Testis (tissue), 5 donors: Measurements from ENCODE around the gene GPATCH11. TPM values are rescaled to one million over a fixed set of nuclear protein-coding genes. Genes with fewer than 3 reads are reported as not detected.
A peak's percentile ranks its signal among the peaks of the same experiment; 100 is the strongest.

Experiments used
- DNase-seq: peaks from one replicate; pipeline ENCODE4 v3.0.0-alpha.2; 2019
- H3K27ac ChIP-seq, 2 donors: fragments of 200-600 bp; sonication (generic); one replicate each; pipeline ENCODE4 v1.5.1; 2019
- H3K27me3 ChIP-seq: fragments of 200-600 bp; sonication (generic); one replicate; pipeline ENCODE4 v1.5.1; 2019
- H3K36me3 ChIP-seq: fragments of 200-600 bp; sonication (generic); one replicate; pipeline ENCODE4 v1.5.1; 2017; ENCODE audit warnings: low read depth; ENCODE audit errors: missing control alignments
- H3K4me1 ChIP-seq: fragments of 200-600 bp; sonication (generic); one replicate; pipeline ENCODE4 v1.5.1; 2019
- H3K4me3 ChIP-seq, 2 donors: fragments of 200-600 bp; sonication (generic); one replicate each; pipeline ENCODE4 v1.5.1; 2017 to 2019
- H3K9me3 ChIP-seq: fragments of 200-600 bp; sonication (generic); one replicate; pipeline ENCODE4 v1.5.1; 2017
- CTCF ChIP-seq, 3 experiments: fragments of 450-650 bp in 2 of 3; fragments of 200-600 bp in 1 of 3; sonication (generic) in 1 of 3; IDR thresholded peaks; one replicate each; pipeline ENCODE4 v1.5.1; 2016 to 2019; ENCODE audit warnings: antibody characterized with exemption in 3 of 3, mild to moderate bottlenecking in 2 of 3, moderate library complexity in 1 of 3
- POLR2A ChIP-seq: fragments of 450-650 bp; IDR thresholded peaks from one replicate; pipeline ENCODE4 v1.6.1; 2017; ENCODE audit warnings: antibody characterized with exemption, mild to moderate bottlenecking, moderate library complexity
- WGBS, 2 donors: methylation state at CpG; one replicate each; pipeline ENCODE4 v1.1.5; 2018; 5-methylcytosine and 5-hydroxymethylcytosine counted together
- intact Hi-C: fragments of 100-400 bp; cut with DNase I; formaldehyde crosslinking; loops from one replicate; pipeline ENCODE4 v1.15.1; 2023; ENCODE audit warnings: low total_unique reads
- long read RNA-seq, 2 donors: transcript quantifications; one replicate each; lab custom pipeline, GENCODE V29; 2026
- polyA plus RNA-seq: library from polyadenylated mRNA; stranded (reverse); fragments of 350-450 nt; fragmentation: Illumina TruSeq; extraction: RNeasy Lipid Tissue Mini Kit (QIAGEN cat#74804); gene quantifications from one replicate; pipeline ENCODE4 v1.2.3, GENCODE V29; 2014; ENCODE audit warnings: low read depth, low replicate concordance; ENCODE audit not compliant: insufficient read depth
- total RNA-seq, 2 donors: library from RNA; depleted of rRNA; stranded (reverse); fragments of >200 nt; gene quantifications; one replicate each; pipeline ENCODE4 v1.2.3, GENCODE V29; 2016

Gene GPATCH11
- total RNA-seq (10 to 100 TPM; 16.6 to 21.6 TPM), polyA plus RNA-seq (13.5 TPM)
- long read RNA-seq, donor 1, result 0 reads
- long read RNA-seq, donor 2, partial matches to known transcripts, result 0 of 1 reads
- long read RNA-seq, donor 2, other reads (novel, unspliced or antisense), result 0 of 1 reads

GRCh38 chr2:37083873-37084794 is at the start of gene GPATCH11, which contains the start of gene HEATR5B:
TSS of gene GPATCH11 (plus strand) at chr2:37084518. CDS start at chr2:37088382, 3,864 bp downstream.
TSS of gene HEATR5B (minus strand) at chr2:37084372. CDS start at chr2:37083414, 958 bp downstream.
- TF ChIP-seq CTCF (IDR thresholded peaks at IDR 0.05), result no peak
- H3K27me3 ChIP-seq, result no peaks in the 10 kb centered on the region
- intact Hi-C loops, result no loop called here
- H3K9me3 ChIP-seq, result no peaks in the 10 kb centered on the region
- peak within 1 kb of the TSS; percentile 62 to 83 for H3K27ac ChIP-seq
- peak within 1 kb of the TSS; percentile 76 to 94 for H3K4me3 ChIP-seq
- H3K36me3 ChIP-seq, result no peaks in the 10 kb centered on the region
- 0% methylated on average over 49 to 74 of the region's 74 CpGs for whole genome bisulfite sequencing, 2 donors
- peak; percentile 98 for DNase-seq
- H3K4me1 ChIP-seq, result peaks cover 21% of the 10 kb centered on the region

GRCh38 chr2:37037771-37038170 is 46.5 kb upstream of the GPATCH11 start:
- H3K36me3 ChIP-seq, result no peaks in the 10 kb centered on the region
- intact Hi-C loops, result no loop called here

GRCh38 chr2:37039580-37039979 is 44.7 kb upstream of the GPATCH11 start:
- no peaks in the 10 kb centered on the region for H3K27me3 ChIP-seq
- H3K9me3 ChIP-seq, result no peaks in the 10 kb centered on the region
- H3K27ac ChIP-seq, result no peak overlapping the region
- H3K36me3 ChIP-seq, result no peaks in the 10 kb centered on the region
- no peaks in the 10 kb centered on the region for H3K4me1 ChIP-seq
- 95 to 96% methylated on average over 3 of the region's 3 CpGs for WGBS, 2 donors
- no peak overlapping the region for H3K4me3 ChIP-seq
- TF ChIP-seq POLR2A, result no peak
- no peak for TF ChIP-seq CTCF (IDR thresholded peaks at IDR 0.05)
- intact Hi-C loops, result no loop called here
- DNase-seq, result no peak

More at GRCh38 chr2:37037771-37038170, 46.5 kb upstream of the GPATCH11 start:
- no peaks in the 10 kb centered on the region for H3K4me1 ChIP-seq
- no peak overlapping the region for H3K4me3 ChIP-seq
- no peaks in the 10 kb centered on the region for H3K9me3 ChIP-seq
- WGBS, 2 donors, result 80 to 89% methylated on average over 2 of the region's 2 CpGs
- no peak for DNase-seq
- H3K27me3 ChIP-seq, result no peaks in the 10 kb centered on the region
- no peak overlapping the region for H3K27ac ChIP-seq
- TF ChIP-seq CTCF (IDR thresholded peaks at IDR 0.05) (no peak), POLR2A (no peak)

GRCh38 chr2:37052600-37053332 is 31.6 kb upstream of the GPATCH11 start:
- TF ChIP-seq CTCF (IDR thresholded peaks at IDR 0.05) (no peak), POLR2A (no peak)
- intact Hi-C loops, result no loop called here
- Histone ChIP-seq H3K4me3 (no peak overlapping the region), H3K27me3 (no peaks in the 10 kb centered on the region), H3K27ac (no peak overlapping the region), H3K4me1 (no peaks in the 10 kb centered on the region), H3K36me3 (no peaks in the 10 kb centered on the region), H3K9me3 (no peaks in the 10 kb centered on the region)
- WGBS, 2 donors, result 87 to 91% methylated on average over 5 of the region's 5 CpGs
- DNase-seq, result no peak
